ENCODE results near the gene ITGA5. TPM values are rescaled to one million over a fixed set of nuclear protein-coding genes. Genes with fewer than 3 reads are reported as not detected.

Gene ITGA5
- total and polyA plus RNA-seq, 2 of the 13 experiments (the other 11 are each of a cell fraction or from before 2014, with no cell fraction given), result 0.20 to 0.40 TPM

DNA sequence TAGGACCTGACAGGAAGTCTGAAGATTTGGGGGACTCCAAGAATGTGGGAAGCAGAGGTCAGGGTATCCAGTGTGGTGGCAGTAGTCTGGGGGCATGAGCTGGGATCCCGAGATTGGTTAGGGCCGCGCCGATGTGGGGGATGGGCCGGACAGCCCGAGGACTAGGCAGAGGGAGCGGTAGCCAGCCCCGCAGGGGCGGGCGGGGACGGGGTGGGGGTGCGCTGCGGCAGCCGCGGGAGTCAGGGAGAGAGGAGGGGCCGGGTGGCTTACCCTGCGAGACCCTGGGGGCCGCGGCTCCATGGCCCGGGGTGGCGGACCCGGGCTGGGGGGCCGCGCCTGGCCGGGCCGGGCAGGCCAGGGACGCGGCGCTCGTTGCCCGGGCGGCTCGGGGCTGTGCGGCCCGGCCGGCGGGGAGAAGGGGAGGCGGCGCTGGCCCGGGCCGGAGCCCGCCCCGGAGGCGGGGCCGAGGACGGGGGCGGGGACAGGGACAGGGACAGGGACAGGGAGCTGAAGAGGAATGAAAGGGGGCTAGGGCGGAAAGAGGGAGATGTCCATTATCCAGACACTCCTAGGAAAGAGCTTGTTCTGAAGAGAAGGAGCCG lies 40.2 kb downstream of the ITGA5 start:
- Histone ChIP-seq H3K79me2 (ENCODE audit: insufficient read depth, low read length) (no peaks in the 10 kb centered on the region), H3K9me3 (ENCODE audit: low read length) (no peaks in the 10 kb centered on the region), H3K27me3 (ENCODE audit: control insufficient read depth in 1 of 2, insufficient read depth in 2 of 2, low read length in 2 of 2) (peaks cover 0 to 16% of the 10 kb centered on the region in 2 experiments; a peak in 2 of 5 replicates), H3K36me3 (replicated peaks in 1 of 2; ENCODE audit: control insufficient read depth in 1 of 2, insufficient read depth in 2 of 2, low read length in 2 of 2) (no peaks in the 10 kb centered on the region), H4K20me1 (ENCODE audit: insufficient read depth, low read length) (no peaks in the 10 kb centered on the region), H3K4me2 (ENCODE audit: low read depth, low read length) (peak overlapping the region; percentile 100), H3K4me1 (ENCODE audit: insufficient read depth, low read length) (peaks cover 19% of the 10 kb centered on the region), H3K9ac (ENCODE audit: insufficient read depth, low read depth, low read length) (peak overlapping the region; percentile 17; the same call in 1 of the 2 replicates), H3K4me3 (replicated peaks in 1 of 3; ENCODE audit: insufficient read depth in 1 of 3, low read depth in 2 of 3, low read length in 3 of 3) (peak overlapping the region; percentile 44 to 71 (median 55)), H2AFZ (ENCODE audit: low read length) (no peak overlapping the region), H3K27ac (ENCODE audit: extremely low read length, insufficient read depth, low read length) (no peak overlapping the region)
- peak; percentile 29 for DNase-seq (ENCODE audit: low spot score)
- in situ Hi-C loops (cut with HindIII; ENCODE audit: extremely low pct_ligation_motif_present, low pct_unique_long_range_greater_than_20kb) (loop anchor here (10.0 kb wide), 1 partner anchor 384 kb away; no protein-coding TSS in a partner anchor), intact Hi-C loops (cut with micrococcal nuclease; ENCODE audit: unreplicated experiment) (no loop called here)
- CTCF ChIA-PET (ENCODE audit: low intra/inter-chr PET ratio, low total read pairs), result interaction anchor here (0.8 to 2.4 kb wide), 7 partner anchors 9 to 164 kb away, joined by 3 to 27 read pairs (median 6); no protein-coding TSS in a partner anchor
- no TSS peak for BruUV-seq (replicated peaks)
- FAIRE-seq, result no peak
- peak; percentile 92 for ATAC-seq
- WGBS (ENCODE audit: low lambda C conversion rate), result 3% methylated on average over 23 of the region's 49 CpGs
- TF ChIP-seq, protein P1, sequence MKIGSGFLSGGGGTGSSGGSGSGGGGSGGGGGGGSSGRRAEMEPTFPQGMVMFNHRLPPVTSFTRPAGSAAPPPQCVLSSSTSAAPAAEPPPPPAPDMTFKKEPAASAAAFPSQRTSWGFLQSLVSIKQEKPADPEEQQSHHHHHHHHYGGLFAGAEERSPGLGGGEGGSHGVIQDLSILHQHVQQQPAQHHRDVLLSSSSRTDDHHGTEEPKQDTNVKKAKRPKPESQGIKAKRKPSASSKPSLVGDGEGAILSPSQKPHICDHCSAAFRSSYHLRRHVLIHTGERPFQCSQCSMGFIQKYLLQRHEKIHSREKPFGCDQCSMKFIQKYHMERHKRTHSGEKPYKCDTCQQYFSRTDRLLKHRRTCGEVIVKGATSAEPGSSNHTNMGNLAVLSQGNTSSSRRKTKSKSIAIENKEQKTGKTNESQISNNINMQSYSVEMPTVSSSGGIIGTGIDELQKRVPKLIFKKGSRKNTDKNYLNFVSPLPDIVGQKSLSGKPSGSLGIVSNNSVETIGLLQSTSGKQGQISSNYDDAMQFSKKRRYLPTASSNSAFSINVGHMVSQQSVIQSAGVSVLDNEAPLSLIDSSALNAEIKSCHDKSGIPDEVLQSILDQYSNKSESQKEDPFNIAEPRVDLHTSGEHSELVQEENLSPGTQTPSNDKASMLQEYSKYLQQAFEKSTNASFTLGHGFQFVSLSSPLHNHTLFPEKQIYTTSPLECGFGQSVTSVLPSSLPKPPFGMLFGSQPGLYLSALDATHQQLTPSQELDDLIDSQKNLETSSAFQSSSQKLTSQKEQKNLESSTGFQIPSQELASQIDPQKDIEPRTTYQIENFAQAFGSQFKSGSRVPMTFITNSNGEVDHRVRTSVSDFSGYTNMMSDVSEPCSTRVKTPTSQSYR (CRISPR knock-in tag; IDR thresholded peaks at IDR 0.05; ENCODE audit: borderline replicate concordance), result peak; percentile 38; the same call in 1 of the 2 replicates
- peak; percentile 47; the same call in 1 of the 2 replicates for TF ChIP-seq ZNF777 (CRISPR knock-in tag; IDR thresholded peaks at IDR 0.05)
- 0 out of 2 replicates have a peak, but pooled peaks have one; percentile 41 for TF ChIP-seq ZNF672 (CRISPR knock-in tag; IDR thresholded peaks at IDR 0.05)
- TF ChIP-seq LCORL (IDR thresholded peaks at IDR 0.05), result no peak
- TF ChIP-seq LCORL (CRISPR knock-in tag; IDR thresholded peaks at IDR 0.05), result no peak
- peak; percentile 9 for TF ChIP-seq HNRNPK (IDR thresholded peaks at IDR 0.05; ENCODE audit: low read depth, low read length, poor library complexity, severe bottlenecking)
- TF ChIP-seq, protein P2, sequence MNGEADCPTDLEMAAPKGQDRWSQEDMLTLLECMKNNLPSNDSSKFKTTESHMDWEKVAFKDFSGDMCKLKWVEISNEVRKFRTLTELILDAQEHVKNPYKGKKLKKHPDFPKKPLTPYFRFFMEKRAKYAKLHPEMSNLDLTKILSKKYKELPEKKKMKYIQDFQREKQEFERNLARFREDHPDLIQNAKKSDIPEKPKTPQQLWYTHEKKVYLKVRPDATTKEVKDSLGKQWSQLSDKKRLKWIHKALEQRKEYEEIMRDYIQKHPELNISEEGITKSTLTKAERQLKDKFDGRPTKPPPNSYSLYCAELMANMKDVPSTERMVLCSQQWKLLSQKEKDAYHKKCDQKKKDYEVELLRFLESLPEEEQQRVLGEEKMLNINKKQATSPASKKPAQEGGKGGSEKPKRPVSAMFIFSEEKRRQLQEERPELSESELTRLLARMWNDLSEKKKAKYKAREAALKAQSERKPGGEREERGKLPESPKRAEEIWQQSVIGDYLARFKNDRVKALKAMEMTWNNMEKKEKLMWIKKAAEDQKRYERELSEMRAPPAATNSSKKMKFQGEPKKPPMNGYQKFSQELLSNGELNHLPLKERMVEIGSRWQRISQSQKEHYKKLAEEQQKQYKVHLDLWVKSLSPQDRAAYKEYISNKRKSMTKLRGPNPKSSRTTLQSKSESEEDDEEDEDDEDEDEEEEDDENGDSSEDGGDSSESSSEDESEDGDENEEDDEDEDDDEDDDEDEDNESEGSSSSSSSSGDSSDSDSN (CRISPR knock-in tag; IDR thresholded peaks at IDR 0.05), result 0 out of 2 replicates have a peak, but pooled peaks have one; percentile 5
- TF ChIP-seq DMAP1 (CRISPR knock-in tag; IDR thresholded peaks at IDR 0.05), result 0 out of 2 replicates have a peak, but pooled peaks have one; percentile 3
- TF ChIP-seq SMAD1 (CRISPR knock-in tag; IDR thresholded peaks at IDR 0.05; ENCODE audit: borderline replicate concordance, low read depth), result no peak
- TF ChIP-seq HNRNPUL1 (IDR thresholded peaks at IDR 0.05; ENCODE audit: low read depth, low read length), result no peak
- POLR2A ChIA-PET, result interaction anchor here (0.7 to 1.4 kb wide), 3 partner anchors 9 to 99 kb away, joined by 4 to 7 read pairs (median 5); partner anchors contain the start of genes CBX5 and HNRNPA1
